ENCODE measurements around the gene UBL3. TPM values are rescaled to one million over a fixed set of nuclear protein-coding genes. Genes with fewer than 3 reads are reported as not detected.

UBL3 gene
- total and polyA plus RNA-seq, 2 of the 8 experiments (the other 6 are each of a cell fraction or from before 2014, with no cell fraction given): 5.3 to 16.1 TPM

- TF ChIP-seq RBBP5 (IDR thresholded peaks at IDR 0.05; ENCODE audit: borderline replicate concordance, low read depth, low read length) (no peak), ATF3 (IDR thresholded peaks at IDR 0.05; ENCODE audit: insufficient read depth, low read depth, low read length) (no peak)
Measured at GRCh38 chr13:29763436-29764180, 86.8 kb downstream of the UBL3 start (continued).
